AG09309 (cell line): Measurements from ENCODE around the gene ADCY9.
"Not testable (repeated sequence)": the region's sequence is repeated elsewhere in the genome, so short reads cannot be mapped to it uniquely, and the experiment has no call there.

Experiments used
- DNase-seq: peaks from one replicate; pipeline ENCODE4 v3.0.0-alpha.2; 2010; ENCODE audit warnings: low read depth
- H3K4me3 ChIP-seq: 2 replicates; pipeline ENCODE4 v1.5.1; 2011; ENCODE audit warnings: mild to moderate bottlenecking, low read depth, low read length, moderate library complexity; ENCODE audit not compliant: control insufficient read depth
- TF ChIP-seq, protein P1 (sequence below): IDR thresholded peaks from 2 replicates; pipeline ENCODE4 v1.5.1; 2011; ENCODE audit warnings: mild to moderate bottlenecking, low read depth, low read length, inconsistent platforms; ENCODE audit not compliant: insufficient read depth, control insufficient read depth; ENCODE audit errors: missing control alignments

ADCY9 gene

DNA sequence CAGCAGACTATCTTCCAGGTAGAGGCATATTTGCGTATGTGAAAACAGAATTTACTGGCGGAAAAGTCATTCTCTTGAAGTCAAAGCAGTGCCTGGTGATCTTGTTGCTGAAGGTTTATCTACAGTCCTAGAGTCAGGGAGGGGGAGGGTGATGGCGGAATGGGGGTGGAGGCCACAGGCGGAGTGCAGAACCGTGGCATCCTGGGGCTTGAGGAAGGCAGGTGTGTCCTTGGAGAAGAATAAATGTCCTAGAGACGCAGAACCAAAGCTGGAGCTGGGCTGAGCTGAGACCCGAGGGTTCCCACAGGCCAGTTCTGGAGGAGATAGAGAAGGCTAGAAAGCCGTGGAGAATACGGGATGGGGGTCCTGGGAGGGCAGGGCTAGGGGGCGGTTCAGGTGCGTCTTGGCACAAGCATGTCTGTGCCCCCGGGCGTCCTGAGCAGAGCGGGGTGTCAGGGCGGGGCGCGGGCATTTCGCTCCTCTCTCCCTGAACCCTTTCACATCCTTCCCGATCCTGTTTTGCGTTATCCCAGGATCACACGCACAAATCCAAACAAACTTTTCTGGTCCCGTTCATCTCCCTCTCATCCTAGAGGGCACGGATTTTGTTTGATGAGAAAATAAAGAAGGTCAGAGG, 158.8 kb downstream of the ADCY9 start:
- no peak overlapping the region for H3K4me3 ChIP-seq
- TF ChIP-seq, protein P1, sequence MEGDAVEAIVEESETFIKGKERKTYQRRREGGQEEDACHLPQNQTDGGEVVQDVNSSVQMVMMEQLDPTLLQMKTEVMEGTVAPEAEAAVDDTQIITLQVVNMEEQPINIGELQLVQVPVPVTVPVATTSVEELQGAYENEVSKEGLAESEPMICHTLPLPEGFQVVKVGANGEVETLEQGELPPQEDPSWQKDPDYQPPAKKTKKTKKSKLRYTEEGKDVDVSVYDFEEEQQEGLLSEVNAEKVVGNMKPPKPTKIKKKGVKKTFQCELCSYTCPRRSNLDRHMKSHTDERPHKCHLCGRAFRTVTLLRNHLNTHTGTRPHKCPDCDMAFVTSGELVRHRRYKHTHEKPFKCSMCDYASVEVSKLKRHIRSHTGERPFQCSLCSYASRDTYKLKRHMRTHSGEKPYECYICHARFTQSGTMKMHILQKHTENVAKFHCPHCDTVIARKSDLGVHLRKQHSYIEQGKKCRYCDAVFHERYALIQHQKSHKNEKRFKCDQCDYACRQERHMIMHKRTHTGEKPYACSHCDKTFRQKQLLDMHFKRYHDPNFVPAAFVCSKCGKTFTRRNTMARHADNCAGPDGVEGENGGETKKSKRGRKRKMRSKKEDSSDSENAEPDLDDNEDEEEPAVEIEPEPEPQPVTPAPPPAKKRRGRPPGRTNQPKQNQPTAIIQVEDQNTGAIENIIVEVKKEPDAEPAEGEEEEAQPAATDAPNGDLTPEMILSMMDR: no peak
- no peak for DNase-seq

DNA sequence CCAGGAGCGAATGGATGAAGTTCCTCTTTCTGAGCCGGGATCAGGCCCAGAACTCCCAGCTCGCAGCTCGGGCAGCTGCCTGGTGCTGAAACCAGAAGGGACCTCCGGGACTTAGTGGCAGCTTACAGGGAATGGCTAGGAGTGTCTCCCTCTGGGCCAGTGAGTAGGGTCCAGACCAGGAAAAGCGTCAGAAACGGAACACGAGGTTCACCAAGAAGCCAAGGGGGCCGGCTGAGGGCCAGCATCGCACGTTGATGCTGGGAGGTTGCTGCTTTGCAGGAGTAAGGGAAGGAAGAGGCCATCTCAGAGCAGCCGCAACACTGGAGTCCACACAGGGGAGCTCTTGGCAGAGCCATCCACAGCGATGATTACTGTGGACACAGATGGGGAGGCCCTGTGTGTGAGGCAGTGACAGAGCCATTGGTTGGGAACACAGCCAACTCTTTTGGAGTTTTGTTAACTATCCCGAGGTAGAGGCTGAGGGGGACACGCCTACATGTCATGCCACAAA, 161.8 kb downstream of the ADCY9 start:
- no peak for DNase-seq
- TF ChIP-seq, protein P1: no peak

DNA sequence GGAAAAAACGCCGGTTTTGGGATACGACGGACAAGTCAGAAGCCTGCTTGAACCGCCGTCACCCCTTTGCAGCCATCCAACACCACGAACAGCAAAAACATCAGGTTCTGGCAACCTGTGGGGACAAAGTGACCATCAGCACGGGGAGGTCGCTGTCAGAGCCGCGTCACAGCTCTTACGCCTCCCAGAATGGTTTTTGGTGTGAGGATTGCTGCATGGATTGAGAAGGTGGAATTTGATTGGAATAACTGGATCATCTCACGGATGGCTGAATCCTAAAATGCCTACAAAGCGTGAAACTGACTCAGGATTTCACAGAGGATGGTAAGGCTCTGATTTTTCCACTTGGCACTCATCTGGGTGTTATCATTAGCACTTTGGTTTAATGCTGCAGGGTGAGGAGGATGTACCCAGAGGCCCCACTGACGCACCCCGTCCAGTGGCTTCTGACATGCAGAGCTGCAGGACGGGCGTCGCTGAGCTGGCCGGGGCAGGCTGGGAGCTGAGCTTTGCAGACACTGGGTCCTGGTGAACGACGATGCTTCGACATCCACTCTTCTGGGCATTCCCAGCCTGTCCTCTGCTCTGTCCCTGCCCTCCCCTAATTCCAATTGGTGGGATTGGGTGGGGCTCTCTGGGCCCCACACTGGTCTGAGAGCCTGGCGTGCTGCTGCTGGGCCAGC, 162.4 kb downstream of the ADCY9 start:
- TF ChIP-seq, protein P1: no peak
- no peak overlapping the region for H3K4me3 ChIP-seq
- DNase-seq: no peak

More for the DNA sequence above, 161.8 kb downstream of the ADCY9 start:
- no peak overlapping the region for H3K4me3 ChIP-seq

DNA sequence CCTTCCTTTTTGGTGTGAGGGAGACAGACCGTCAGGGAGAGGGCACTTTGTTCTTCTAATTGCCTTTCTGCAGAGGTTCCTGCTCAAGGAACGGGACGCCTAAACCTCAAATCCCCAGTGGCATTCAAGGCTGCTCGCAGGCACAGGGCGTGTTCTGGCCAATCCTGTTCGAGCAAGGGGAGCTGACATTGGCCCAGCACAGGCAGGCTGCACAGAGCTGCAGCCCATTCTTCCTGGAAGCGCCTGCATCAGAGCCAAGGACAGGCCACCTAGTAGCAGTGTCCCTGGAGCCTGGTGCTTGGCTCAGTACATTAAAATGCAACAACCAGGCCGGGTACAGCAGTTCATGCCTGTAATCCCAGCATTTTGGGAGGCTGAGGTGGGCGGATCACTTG, 163.5 kb downstream of the ADCY9 start:
- DNase-seq: no peak
- H3K4me3 ChIP-seq: no peak overlapping the region
- TF ChIP-seq, protein P1: no peak

DNA sequence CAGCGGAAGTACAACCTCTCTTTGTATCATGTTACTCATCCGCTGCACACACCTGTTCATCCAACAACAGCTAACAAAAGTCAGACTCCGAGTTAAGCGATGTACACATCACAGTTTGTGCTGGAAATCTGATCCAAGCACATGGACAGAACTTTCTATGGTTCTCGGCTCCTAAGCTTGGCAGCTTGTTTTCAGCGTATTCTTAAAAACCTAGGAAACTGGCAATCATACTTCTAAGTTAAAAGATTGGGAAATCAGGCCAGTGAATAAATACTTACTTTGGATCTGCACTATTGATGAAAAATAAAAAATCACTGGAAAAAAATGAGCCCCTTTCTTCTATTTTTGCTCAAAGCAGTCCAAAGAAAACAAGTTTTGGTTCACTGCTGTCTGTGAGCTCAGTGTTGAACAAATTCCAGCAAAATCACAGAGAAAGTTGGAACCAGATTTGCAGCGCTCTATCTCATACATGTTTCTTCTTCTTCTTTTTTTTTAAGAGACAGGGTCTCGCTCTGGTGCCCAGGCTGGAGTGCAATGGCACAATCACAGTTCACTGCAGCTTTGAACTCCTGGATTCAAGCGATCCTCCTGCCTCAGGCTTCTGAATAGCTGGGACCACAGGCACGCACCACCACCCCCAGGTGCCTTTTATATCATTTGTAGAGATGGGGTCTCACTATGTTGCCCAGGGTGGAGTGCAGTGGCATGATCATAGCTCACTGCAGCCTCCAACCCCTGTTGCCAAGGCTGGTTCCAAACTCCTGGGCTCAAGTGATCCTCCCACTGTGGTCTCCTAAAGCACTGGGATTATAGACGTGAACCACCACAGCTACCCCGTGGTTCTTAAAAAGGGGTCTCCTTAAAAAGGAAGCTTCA, 164.1 kb downstream of the ADCY9 start:
- H3K4me3 ChIP-seq: no peak overlapping the region
- DNase-seq: no peak
- TF ChIP-seq, protein P1: no peak

DNA sequence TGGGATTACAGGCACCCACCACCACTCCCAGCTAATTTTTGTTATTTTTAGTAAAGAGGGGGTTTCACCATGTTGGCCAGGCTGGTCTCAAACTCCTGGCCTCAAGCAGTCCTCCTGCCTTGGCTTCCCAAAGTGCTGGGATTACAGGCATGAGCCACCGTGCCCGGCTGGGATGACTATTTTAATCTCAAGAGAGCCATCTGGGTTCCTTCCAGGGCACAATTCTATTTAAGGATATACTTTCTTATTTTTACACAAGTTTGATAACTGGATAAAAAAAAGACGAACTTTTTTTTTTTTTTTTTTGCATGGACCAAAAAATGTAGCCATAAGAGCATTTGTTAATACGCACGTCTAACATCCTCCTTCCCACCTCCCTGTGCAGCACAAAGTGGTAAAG, 164.9 kb downstream of the ADCY9 start:
- H3K4me3 ChIP-seq, DNase-seq: not testable (repeated sequence)
